HG02763 (cell line): Measurements from ENCODE around the gene ZC3H12D.
"Not testable (repeated sequence)": the region's sequence is repeated elsewhere in the genome, so short reads cannot be mapped to it uniquely, and the experiment has no call there.

Source experiments
- ATAC-seq: cut with Tn5 transposase; IDR thresholded peaks from one replicate; pipeline ENCODE4 v1.9.1; 2021; ENCODE audit warnings: mild to moderate bottlenecking, moderate library complexity; ENCODE audit not compliant: unreplicated experiment

Gene ZC3H12D

DNA sequence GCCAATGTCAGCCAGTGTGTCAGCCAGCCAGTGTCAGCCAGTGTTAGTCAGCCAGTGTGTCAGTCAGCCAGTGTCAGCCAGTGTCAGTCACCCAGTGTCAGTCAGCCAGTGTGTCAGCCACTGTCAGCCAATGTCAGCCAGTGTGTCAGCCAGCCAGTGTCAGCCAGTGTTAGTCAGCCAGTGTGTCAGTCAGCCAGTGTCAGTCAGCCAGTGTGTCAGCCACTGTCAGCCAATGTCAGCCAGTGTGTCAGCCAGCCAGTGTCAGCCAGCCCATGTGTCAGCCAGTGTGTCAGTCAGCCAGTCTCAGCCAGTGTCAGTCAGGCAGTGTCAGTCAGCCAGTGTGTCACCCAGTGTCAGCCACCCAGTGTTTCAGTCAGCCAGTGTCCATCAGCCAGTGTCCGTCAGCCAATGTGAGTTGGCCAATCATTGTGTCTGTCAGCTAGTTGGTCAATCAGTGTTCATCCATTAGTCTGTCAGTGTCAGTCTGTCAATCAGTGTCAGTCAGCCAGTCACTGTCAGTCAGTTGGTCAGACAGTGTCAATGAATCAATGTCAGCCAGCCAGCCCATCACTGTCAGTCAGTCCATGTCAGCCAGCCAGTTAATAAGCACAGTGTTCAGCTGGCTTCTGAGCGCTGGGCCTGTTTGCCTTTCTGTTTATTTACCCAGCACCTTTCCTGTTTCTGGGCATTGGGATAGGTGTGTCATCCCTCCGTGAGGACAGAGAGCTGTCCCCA lies 40.3 kb downstream of the ZC3H12D start:
- ATAC-seq: not testable (repeated sequence)

DNA sequence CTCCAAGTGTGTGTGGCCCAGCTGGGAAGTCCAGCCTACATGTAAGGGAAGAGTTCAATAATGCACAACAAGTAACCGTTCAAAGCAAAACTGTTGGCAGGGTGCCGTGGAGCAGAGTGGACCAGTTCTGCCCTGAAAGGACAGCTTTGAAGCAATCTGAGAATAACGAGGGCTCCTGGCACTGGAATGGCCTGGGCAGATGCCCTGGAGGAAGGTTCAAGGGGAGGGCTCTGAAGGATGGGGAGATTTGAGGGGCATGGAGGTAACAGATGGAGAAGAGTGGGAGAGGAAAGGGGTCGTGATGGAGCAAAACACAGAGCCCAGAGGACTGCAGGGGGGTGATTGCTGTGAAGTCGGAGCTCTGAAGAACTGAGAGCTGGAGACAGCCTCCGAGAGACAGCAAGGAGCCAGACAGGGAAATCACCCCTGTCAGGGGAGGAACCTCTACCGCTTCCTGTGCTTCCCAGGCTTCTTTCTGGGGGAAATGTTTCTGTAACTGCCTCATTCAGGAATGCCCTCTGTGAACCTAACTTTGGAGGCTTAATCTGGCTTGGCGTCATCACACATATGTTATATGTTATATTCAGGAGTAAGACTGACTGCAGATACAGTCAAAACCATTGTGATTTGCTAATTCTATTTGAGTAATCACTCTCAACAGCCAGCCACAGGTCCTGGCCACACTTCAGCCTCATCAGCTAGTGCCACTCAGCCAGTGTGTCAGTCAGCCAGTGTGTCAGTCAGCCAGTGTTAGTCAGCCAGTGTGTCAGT lies 41.2 kb downstream of the ZC3H12D start:
- no peak for ATAC-seq

DNA sequence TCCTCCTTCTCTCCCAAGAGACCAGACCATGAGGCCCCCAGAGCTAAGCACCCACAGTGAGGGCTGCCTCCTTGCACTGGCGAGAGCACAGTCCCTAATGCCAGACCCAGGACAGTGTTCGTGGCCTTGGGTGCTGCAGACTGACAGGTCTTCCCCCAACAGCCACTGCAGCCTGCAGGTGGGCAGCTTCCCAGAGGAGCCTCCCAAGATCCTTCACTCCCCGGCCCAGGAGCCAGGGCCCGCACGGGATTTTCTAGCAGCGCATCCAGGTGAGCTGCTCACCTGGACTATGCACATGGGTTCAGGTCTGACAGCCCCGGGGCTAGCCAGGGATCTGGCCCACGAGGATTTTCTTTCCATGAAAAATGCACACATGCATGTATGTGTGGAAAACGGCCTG lies 43.1 kb downstream of the ZC3H12D start:
- ATAC-seq: no peak

DNA sequence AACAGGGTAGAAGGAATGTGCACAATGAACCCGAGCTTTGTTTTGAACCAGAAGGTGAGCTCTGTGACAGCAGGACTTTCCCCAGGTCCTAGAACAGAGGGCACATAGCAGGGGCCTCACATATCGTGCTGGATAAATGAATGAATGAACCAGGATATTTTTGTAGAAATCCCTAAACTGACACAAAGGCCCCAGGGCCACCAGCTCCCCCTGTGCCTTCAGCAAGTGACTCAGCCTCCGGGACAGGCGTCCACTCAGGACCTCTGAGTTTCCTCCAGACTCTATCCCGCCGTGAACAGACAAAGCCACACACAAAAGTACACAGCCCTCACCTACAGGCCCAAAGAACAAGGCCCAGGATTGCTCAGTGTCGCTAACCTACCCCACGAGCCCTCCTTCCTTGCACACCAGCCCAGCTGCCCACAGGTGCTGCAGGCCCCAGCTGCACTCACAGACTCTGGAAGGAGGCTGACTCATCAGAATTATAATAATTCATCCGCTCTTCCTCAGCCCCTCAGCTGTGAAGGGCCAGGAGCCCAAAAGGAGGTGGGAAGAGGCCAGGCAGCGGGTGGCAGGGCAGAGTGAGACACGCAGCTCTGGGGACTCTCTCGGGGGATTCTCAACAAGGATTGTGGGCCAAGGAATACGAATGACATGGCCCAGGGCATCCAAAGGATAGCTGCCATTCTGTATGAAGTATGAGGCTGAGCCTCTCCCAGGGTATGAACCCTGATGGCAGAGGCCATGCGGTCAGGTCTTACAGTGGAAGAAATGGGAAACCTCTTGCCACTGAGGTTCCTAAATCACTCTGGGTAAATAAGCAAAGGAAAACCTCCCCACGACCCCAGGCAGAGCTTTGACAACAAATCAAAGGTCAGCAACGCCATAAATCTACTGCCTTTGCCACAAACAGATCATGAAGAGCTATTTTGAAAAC lies 43.8 kb downstream of the ZC3H12D start:
- ATAC-seq: no peak

DNA sequence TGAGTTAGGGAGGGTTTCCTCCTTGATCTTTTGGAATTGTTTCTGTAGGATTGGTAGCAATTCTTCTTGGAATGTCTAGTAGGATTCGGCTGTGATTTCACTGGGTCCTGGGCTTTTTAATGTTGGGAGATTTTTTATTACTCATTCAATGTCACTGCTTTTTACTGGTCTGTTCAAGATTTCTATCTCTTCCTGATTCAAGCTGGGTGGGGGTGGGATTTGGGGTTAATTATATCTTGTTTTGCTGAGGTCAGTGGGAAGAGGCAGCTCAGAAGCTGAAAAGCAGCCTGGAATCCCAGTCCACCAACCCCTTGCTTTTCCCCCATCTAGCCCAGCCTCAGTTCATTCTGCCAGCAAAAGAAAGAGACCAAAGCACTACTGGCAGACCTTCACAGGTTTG lies 45.2 kb downstream of the ZC3H12D start:
- no peak for ATAC-seq

DNA sequence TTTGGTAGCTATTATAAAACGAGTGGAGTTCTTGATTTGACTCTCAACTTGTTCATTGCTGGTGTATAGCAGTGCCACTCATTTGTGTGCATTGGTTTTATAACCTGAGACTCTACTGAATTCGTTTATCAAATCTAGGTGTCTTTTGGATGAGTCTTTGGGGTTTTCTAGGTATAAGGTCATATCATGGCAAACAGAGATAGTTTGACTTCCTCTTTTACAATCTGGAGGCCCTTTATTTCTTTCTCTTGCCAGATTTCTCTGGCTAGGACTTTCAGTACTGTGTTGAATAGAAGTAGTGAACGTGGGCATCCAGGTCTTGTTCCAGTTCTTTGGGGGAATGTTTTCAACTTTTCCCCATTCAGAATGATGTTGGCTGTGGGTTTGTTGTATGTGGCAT lies 46.0 kb downstream of the ZC3H12D start:
- no peak for ATAC-seq

DNA sequence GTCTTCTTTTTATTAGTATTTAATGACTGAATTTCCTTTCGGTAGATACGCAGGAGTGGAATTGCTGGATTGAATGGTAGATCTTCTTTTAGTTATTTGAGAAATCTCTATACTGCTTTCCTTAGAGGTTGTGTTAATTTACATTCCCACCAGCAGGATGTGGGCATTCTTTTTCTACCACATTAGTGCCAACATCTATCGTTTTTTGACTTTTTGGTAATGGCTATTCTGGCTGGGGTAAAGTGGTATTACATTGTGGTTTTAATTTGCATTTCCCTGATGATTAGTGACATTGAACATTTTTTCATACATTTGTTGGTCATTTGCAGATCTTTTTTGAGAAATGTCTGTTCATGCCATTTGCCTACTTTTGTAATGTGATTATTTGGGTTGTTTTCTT lies 47.6 kb downstream of the ZC3H12D start:
- ATAC-seq: no peak

DNA sequence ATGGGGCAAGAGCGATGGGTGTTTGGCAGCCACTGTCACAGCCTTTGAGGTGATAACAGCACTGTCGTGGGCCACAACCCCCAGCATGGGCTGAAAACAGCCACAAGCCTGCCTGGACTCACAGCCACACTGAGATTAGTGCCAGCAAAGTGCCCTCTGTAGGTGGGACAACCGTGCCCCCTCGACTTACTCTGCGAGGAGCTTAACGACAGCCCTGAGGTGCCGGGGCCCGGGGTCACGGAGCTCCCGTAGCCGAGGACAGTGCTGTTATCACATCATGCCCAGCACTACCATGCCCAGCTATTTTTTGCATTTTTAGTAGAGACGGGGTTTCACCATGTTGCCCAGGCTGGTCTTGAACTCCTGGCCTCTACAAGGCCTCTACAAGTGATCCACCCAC lies 48.2 kb downstream of the ZC3H12D start:
- ATAC-seq: no peak

DNA sequence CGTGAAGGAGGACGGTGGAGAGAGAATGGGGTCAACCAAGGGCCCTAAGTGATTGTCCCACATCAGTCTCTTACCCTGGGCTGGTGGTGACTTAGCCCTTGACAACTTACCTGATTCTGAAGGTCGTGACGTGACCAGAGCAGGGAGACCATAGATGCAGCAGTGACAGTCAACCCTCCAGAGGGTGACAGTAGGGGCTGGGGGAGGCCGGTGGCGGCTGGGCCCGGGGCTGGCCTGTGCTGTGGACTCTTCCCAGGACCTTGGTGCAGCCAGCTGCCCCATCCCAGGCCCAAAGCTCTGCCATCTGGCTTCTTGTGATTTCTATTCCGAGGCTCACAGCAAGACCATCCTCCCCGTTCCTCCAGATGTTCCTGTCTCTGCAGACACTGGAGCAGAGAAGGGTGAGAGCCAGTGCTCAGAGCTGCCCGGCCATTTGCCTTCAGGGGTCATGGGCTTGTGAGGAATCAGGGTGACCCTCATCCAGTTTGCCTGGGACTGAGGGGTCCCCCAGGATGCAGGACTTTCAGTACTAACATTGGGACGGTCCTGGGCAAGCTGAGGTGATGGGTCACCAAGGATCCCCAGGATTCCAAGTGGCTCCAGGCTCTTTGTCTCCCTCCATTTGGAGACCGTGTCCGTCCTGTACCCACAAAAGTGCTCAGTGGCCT lies 48.8 kb downstream of the ZC3H12D start:
- no peak for ATAC-seq

DNA sequence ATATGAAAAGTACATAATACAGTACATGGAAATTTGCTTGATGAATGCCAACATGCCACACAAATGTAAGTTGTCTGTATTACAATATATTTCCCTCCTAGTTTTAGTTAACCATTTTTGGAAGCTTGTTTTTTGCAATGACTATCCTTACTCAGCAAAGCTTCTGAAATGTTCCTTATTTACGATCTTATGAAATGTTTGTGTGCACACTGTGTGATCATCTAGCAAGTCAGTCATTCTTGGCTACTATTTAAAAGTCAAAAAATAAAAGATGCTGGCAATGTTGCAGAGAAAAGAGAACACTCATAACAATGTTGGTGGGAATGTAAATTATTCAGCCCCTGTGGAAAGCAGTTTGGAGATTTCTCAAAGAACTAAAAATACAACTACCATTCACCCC lies 50.9 kb downstream of the ZC3H12D start:
- ATAC-seq: no peak

DNA sequence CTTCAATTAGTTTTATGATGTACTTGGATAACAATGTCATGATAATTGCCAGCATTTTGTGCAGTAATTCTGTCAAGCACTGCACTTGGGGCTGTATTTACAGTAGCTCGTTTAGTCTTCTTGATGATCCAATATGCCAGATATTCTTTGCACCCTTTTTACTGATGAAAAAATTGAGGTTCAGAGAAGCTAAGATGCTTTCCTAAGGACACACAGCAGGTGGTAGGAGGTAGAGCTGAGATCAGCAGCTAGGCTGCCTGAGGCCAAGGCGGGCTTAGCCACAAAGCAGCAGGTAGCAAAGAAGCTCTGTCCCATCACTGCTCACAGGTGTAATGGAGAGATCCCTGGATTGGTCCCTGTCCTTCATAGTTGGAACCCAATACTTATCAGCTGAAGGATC lies 51.4 kb downstream of the ZC3H12D start:
- ATAC-seq: no peak

DNA sequence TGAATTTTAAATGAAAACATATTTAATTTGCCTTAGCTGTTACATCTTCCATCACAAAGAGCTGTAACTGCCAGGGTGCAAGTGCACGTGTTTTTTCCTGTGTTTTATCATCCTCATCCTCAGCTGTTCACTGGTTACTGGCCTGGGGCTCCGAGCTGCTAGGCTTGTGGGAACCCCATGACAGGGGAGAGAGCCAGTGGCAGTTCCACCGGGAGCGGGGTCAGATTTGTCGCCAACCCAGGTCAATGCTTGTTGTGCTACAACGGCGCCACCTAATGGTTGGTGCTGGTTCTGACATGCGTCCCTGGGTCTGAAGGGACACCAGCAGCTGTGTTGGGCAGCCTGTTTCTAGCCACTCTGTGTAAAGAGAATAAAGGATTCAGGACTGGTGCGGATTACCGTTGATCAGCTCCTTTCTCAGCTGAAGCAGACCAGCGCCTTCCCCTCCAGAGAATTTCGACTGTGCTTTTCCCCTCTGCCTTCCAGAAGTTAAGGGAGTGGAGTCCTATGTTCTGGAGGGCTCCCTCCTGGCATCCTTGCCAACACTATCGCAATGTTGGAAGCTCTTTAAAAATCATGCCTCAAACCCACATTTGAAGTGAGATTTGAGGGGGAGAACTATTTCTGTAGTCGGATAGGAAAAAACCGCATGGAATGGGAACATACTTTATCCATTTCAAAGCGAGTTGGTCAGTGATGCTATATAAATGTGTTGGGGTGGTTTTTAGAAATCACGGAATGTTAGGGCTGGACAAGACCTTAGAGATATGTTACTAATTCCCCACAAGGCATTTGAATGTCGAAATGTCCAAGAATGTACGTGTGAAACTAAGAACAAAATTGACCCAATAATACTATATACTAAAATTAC lies 52.7 kb downstream of the ZC3H12D start:
- ATAC-seq: peak; percentile 80

DNA sequence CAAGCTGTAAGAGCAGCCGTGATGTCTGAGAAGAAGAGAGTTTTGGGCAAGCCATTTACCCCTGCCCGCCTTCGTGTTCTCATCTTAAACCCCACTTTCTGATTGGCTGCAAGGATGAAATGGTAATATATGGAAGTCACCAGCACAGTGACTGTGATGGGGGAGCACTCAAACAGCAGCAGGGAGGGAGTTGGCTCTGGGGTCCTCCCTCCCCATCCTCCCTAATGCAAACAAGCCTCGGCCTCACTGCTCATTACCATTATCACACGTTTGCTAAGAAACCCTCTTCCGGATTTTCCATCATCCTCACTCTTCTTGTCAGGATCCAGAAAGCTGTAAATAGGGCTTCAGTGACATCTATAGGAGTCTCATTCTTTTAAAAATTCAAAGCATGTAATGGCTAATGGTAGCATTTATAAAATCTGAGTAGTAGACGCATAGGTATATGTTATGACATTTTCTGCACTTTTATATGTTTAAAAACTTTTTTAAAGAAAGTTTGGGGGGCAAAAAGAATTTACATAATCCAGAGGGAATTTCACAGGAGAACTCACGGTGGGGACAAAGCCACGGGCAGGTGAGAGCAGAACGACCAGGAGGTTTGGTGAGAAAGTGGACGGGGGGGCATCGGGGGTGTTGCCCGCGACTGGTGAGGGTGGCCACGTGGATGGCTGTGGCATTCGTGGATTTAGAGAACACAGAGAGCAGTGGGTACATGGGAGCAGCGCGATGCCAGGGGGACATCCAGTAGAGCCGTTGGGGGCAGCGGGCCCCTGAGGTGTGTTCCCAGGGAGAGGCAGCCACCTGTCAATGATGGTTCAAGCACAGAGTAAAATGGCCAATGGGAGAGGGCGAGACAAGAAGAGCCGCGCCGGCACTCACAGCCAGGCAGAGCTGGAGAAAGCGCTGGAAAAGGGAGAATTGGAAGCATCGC lies 55.1 kb downstream of the ZC3H12D start:
- ATAC-seq: no peak

DNA sequence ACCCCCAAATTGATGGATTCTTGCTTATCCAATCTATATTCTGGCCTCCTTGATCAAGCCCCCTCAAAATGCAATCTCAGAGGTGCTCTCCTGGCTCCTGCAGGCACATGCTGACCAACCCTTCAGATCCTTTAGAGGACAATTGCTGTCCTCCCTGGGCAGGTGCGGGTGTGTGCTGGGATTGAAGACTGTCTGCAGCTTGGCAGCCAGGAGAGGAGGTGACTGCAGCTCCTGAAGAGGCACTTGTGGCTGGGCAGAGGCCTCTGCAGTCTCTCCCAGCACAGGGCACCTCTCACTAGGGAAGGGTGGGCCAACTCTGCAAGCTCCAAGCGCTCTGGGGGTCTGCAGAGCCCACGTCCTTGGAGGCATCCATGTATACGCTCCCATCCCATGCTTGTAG lies 56.2 kb downstream of the ZC3H12D start:
- ATAC-seq: no peak

DNA sequence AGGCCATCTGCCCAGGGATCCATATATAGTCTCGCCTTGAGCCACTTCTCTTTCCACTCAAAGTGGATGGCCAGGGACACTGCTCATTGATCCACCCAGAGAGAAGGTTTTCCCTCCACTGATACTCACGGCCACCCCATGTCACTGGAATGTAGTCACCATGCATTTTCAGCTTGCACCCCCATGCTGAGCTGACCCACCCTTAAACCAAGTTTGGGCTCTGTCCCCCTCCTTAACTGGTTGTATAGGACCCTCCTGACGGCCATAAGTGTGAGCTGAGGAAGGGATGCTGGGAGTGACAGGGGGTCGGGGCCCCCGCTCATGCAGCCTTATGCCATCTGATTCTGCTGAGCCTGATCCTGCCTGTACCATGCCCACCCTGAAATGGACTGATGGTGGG lies 59.1 kb downstream of the ZC3H12D start:
- ATAC-seq: no peak

DNA sequence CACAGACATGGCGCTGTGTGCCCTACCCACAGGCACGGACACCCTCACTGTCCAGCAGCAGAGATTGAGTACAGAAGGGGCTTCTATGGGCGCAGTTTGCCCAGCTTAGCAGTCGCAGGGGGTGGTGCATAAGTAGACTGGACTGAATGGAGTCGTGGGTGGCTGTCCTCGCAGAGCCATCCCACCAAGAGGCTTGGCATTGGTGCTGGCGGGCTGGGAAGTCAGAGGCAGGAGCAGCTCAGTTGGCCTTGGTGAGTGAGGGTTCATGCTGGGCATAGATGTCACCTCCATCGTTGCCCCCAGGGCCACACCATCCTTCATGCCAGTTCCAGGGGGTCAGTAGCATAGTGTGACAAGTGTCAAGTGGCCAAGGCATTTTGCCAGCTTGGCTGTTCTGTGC lies 59.6 kb downstream of the ZC3H12D start:
- no peak for ATAC-seq

DNA sequence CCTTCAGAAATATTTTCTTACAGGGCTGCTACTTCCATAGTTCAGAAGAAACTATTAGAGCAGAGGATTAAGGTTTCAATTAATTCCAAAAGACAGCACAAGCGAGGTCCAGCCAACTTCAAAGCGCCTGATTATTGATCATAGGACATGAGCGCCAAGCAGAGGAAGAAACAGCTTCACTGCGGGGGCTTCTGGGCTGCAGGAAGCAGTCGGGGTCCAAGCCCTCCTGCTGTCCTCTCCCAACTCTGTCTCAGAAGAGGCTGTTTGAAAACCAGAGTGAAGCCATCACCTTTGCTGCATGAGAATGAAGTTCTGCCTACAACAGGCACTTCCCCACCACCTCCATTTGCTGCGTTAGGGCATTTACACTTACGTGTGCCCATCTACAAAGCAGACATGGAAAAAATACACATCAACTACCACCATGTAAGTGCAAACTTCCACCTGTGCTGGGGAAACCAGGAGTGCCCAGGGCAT lies 60.8 kb downstream of the ZC3H12D start:
- no peak for ATAC-seq

DNA sequence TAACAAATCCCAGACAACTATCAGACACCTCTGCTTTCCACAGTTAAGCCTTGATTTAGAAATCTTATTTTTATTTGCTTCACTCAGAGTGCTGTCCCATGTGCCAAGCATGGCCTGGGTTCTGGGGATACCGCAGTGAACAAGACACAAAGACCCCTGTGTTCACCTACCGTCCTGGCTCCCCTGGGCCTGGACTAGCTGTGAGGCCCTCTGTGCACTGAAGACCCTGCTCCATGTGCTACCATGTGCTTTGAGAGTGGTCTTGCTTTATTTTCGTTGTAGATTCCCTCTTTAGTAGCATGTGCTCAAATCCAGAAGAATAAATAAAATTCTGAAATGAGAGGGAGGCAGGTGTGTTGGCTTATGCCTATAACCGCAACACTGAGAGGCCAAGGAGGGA lies 62.2 kb downstream of the ZC3H12D start:
- no peak for ATAC-seq

DNA sequence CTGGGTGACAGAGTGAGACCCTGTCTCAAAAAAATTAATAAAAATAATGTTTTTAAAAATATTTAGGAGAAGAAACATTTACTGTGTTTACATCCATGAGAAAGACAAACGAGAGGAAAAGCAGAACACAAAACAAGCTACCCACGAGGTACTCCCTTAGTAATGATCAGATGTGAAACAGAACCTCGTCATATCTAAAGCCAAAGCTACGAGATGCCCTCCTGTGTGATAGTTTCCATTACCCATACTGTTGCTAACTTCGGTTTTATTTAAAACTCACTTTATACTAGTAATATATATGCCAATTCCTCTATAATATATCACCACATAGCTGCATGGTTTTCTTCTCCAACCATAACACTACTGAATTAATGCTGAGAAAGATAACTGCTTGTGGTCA lies 63.7 kb downstream of the ZC3H12D start:
- ATAC-seq: no peak
